ENCODE data around the gene PKN1.
"Not testable (repeated sequence)": the region's sequence is repeated elsewhere in the genome, so short reads cannot be mapped to it uniquely, and the experiment has no call there.

Gene PKN1

GRCh38 chr19:14428882-14429416 is 4.2 kb upstream of the PKN1 start:
- no peak for DNase-seq (ENCODE audit: low read depth in 1 of 2, low spot score in 1 of 2)

- DNase-seq (ENCODE audit: low read depth in 1 of 2, low spot score in 1 of 2): no peak
These were observed 2.4 kb upstream of the PKN1 start for GRCh38 chr19:14430712-14431111.

- DNase-seq (ENCODE audit: low read depth in 1 of 2, low spot score in 1 of 2): peak in 1 of 2 donors; percentile 14
These were observed 722 bp downstream of the PKN1 start for GRCh38 chr19:14433554-14434501.

GRCh38 chr19:14434543-14435319 is 1.6 kb downstream of the PKN1 start:
- no peak for DNase-seq (ENCODE audit: low read depth in 1 of 2, low spot score in 1 of 2)

- no peak for DNase-seq (ENCODE audit: low read depth in 1 of 2, low spot score in 1 of 2)
These were observed 2.4 kb downstream of the PKN1 start for GRCh38 chr19:14435320-14436050.

GRCh38 chr19:14437578-14438140 is 4.6 kb downstream of the PKN1 start:
- DNase-seq (ENCODE audit: low read depth in 1 of 2, low spot score in 1 of 2): no peak

- no peak for DNase-seq (ENCODE audit: low read depth in 1 of 2, low spot score in 1 of 2)
These were observed 5.9 kb downstream of the PKN1 start for GRCh38 chr19:14439014-14439413.

- DNase-seq (ENCODE audit: low read depth in 1 of 2, low spot score in 1 of 2): peak; percentile 61 to 63
These were observed 6.9 kb downstream of the PKN1 start for GRCh38 chr19:14440049-14440448.

- DNase-seq (ENCODE audit: low read depth in 1 of 2, low spot score in 1 of 2): no peak
These were observed 8.2 kb downstream of the PKN1 start for GRCh38 chr19:14441041-14441938.

- no peak for DNase-seq (ENCODE audit: low read depth in 1 of 2, low spot score in 1 of 2)
These were observed 10.0 kb downstream of the PKN1 start for GRCh38 chr19:14442891-14443631.

GRCh38 chr19:14443632-14444216 is 10.6 kb downstream of the PKN1 start:
- DNase-seq (ENCODE audit: low read depth in 1 of 2, low spot score in 1 of 2): no peak

- DNase-seq (ENCODE audit: low read depth in 1 of 2, low spot score in 1 of 2): no peak
These were observed 13.4 kb downstream of the PKN1 start for GRCh38 chr19:14446336-14447036.

- DNase-seq (ENCODE audit: low read depth in 1 of 2, low spot score in 1 of 2): no peak
These were observed 16.2 kb downstream of the PKN1 start for GRCh38 chr19:14449321-14449720.

- DNase-seq (ENCODE audit: low read depth in 1 of 2, low spot score in 1 of 2): no peak
These were observed 17.2 kb downstream of the PKN1 start for GRCh38 chr19:14450168-14450874.

- DNase-seq (ENCODE audit: low read depth in 1 of 2, low spot score in 1 of 2): no peak
These were observed 17.8 kb downstream of the PKN1 start for GRCh38 chr19:14450876-14451275.

GRCh38 chr19:14452303-14452702 is 19.2 kb downstream of the PKN1 start:
- DNase-seq (ENCODE audit: low read depth in 1 of 2, low spot score in 1 of 2): not testable (repeated sequence)

- DNase-seq (ENCODE audit: low read depth in 1 of 2, low spot score in 1 of 2): no peak
These were observed 26.6 kb downstream of the PKN1 start for GRCh38 chr19:14459703-14460102.
